HepG2 (cell line): ENCODE measurements around the gene ANP32D. TPM values are rescaled to one million over a fixed set of nuclear protein-coding genes. Genes with fewer than 3 reads are reported as not detected.

Experiments
- ELF1 ChIP-seq: sonication (generic); formaldehyde crosslinking; IDR thresholded peaks from 2 replicates; pipeline ENCODE4 v1.4.0; 2020; ENCODE audit warnings: missing genetic modification reagents
- ELF3 ChIP-seq: IDR thresholded peaks from 2 replicates; pipeline ENCODE4 v1.6.1; 2016; ENCODE audit warnings: missing genetic modification reagents, missing compliant biosample characterization
- GABPB1 ChIP-seq: IDR thresholded peaks from 2 replicates; pipeline ENCODE4 v1.6.1; 2016; ENCODE audit warnings: mild to moderate bottlenecking, missing genetic modification reagents, moderate library complexity, missing compliant biosample characterization
- MTA1 ChIP-seq: sonication (generic); formaldehyde crosslinking; IDR thresholded peaks from 2 replicates; pipeline ENCODE4 v1.4.0; 2020; ENCODE audit warnings: missing genetic modification reagents, mild to moderate bottlenecking, borderline replicate concordance
- ZNF333 ChIP-seq: sonication (generic); formaldehyde crosslinking; IDR thresholded peaks from 2 replicates; pipeline ENCODE4 v1.4.0; 2020; ENCODE audit warnings: mild to moderate bottlenecking, missing genetic modification reagents, borderline replicate concordance
- ZNF564 ChIP-seq: sonication (generic); formaldehyde crosslinking; IDR thresholded peaks from 2 replicates; pipeline ENCODE4 v1.8.1; 2023; ENCODE audit warnings: mild to moderate bottlenecking, missing genetic modification reagents
- ZSCAN25 ChIP-seq: sonication (generic); formaldehyde crosslinking; IDR thresholded peaks from 2 replicates; pipeline ENCODE4 v1.8.0; 2022; ENCODE audit warnings: mild to moderate bottlenecking, missing genetic modification reagents
- polyA plus RNA-seq, 8 experiments: library from polyadenylated mRNA; depleted of rRNA in 3 of 8; stranded (reverse) in 7 of 8; unstranded in 1 of 8; fragments of >200 nt; fragmentation: Illumina TruSeq in 4 of 8; extraction: Trizol in 4 of 8; gene quantifications; 2 replicates each; pipeline versions ENCODE4 v1.2.1 to v1.2.3, GENCODE V29; 2011 to 2016; ENCODE audit warnings: low read depth in 4 of 8, missing spikeins in 1 of 8, mixed read lengths in 1 of 8; ENCODE audit not compliant: insufficient read depth in 1 of 8
- total RNA-seq, 5 experiments: library from RNA; depleted of rRNA; stranded (reverse); fragments of >200 nt; fragmentation: Illumina TruSeq; extraction: Trizol; gene quantifications; 2 replicates each; pipeline ENCODE4 v1.2.3, GENCODE V29; 2016; ENCODE audit warnings: low read depth in 1 of 5
- TF ChIP-seq, protein P1 (sequence below): sonication (generic); formaldehyde crosslinking; IDR thresholded peaks from 2 replicates; pipeline ENCODE4 v1.5.0; 2020; ENCODE audit warnings: mild to moderate bottlenecking, missing genetic modification reagents, borderline replicate concordance
- TF ChIP-seq, protein P2 (sequence below): sonication (generic); formaldehyde crosslinking; IDR thresholded peaks from 2 replicates; pipeline ENCODE4 v1.4.0; 2020; ENCODE audit warnings: missing genetic modification reagents, borderline replicate concordance

ANP32D gene
- total and polyA plus RNA-seq, 2 of the 13 experiments (the other 11 are each of a cell fraction or from before 2014, with no cell fraction given), result not detected

DNA sequence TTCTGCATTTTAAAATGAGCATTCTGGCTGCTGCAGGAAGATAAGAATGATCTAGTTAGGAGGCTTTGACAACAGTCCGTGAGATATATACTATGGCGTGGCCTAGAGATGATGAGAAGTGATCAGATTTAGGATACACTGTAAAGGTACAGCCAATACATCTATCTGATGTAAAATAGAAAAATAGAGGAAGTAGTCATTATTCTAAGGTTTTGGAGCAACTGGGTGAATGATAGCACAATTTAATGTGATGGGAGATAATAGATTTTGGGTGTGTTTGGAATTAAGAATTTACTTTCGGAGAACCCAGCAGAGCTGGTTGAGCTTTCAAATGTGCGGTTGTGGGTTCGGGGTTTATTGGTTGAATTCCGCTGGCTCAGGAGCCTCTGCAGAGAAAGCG, at the start of gene ANP32D (continued):
- TF ChIP-seq GABPB1 (CRISPR knock-in tag) (no peak), ZNF564 (CRISPR knock-in tag) (no peak), ZSCAN25 (CRISPR knock-in tag) (no peak), MTA1 (CRISPR knock-in tag) (no peak), ELF3 (no peak), ELF1 (CRISPR knock-in tag) (no peak), ZNF333 (CRISPR knock-in tag) (no peak)
- TF ChIP-seq, protein P1, sequence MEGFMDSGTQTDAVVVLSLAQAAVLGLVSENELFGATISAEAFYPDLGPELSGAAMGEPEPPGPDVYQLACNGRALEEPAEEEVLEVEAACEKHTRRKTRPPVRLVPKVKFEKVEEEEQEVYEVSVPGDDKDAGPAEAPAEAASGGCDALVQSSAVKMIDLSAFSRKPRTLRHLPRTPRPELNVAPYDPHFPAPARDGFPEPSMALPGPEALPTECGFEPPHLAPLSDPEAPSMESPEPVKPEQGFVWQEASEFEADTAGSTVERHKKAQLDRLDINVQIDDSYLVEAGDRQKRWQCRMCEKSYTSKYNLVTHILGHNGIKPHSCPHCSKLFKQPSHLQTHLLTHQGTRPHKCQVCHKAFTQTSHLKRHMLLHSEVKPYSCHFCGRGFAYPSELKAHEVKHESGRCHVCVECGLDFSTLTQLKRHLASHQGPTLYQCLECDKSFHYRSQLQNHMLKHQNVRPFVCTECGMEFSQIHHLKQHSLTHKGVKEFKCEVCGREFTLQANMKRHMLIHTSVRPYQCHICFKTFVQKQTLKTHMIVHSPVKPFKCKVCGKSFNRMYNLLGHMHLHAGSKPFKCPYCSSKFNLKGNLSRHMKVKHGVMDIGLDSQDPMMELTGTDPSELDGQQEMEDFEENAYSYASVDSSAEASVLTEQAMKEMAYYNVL (CRISPR knock-in tag), result no peak
- TF ChIP-seq, protein P2, sequence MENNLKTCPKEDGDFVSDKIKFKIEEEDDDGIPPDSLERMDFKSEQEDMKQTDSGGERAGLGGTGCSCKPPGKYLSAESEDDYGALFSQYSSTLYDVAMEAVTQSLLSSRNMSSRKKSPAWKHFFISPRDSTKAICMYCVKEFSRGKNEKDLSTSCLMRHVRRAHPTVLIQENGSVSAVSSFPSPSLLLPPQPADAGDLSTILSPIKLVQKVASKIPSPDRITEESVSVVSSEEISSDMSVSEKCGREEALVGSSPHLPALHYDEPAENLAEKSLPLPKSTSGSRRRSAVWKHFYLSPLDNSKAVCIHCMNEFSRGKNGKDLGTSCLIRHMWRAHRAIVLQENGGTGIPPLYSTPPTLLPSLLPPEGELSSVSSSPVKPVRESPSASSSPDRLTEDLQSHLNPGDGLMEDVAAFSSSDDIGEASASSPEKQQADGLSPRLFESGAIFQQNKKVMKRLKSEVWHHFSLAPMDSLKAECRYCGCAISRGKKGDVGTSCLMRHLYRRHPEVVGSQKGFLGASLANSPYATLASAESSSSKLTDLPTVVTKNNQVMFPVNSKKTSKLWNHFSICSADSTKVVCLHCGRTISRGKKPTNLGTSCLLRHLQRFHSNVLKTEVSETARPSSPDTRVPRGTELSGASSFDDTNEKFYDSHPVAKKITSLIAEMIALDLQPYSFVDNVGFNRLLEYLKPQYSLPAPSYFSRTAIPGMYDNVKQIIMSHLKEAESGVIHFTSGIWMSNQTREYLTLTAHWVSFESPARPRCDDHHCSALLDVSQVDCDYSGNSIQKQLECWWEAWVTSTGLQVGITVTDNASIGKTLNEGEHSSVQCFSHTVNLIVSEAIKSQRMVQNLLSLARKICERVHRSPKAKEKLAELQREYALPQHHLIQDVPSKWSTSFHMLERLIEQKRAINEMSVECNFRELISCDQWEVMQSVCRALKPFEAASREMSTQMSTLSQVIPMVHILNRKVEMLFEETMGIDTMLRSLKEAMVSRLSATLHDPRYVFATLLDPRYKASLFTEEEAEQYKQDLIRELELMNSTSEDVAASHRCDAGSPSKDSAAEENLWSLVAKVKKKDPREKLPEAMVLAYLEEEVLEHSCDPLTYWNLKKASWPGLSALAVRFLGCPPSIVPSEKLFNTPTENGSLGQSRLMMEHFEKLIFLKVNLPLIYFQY (CRISPR knock-in tag), result no peak
- TF ChIP-seq, all 625 proteins: peak for 0
